Activated naive CD8-positive, alpha-beta T cell treated with anti-CD3 and anti-CD28 coated beads, Interleukin-2, amount 10 ng/mL, durations not matched to agents 7 days and 5 days (primary cell): Measurements from ENCODE around the gene MTG2. TPM values are rescaled to one million over a fixed set of nuclear protein-coding genes. Genes with fewer than 3 reads are reported as not detected.

Source experiments
- ATAC-seq: fragments of 150-1000 bp; cut with Tn5 transposase; one replicate; pipeline ENCODE4 v1.10.0; 2021; ENCODE audit warnings: low read depth, moderate library complexity
- POLR2A ChIA-PET: fragments of 350-600 bp; sonication (Branson Sonifier 250); formaldehyde crosslinking; loops from one replicate; lab custom pipeline; 2021; ENCODE audit warnings: antibody characterized with exemption; lab: Charles Lee
- DNase-seq: peaks from one replicate; pipeline ENCODE4 v3.0.0; 2021
- H3K27ac Mint-ChIP-seq: one replicate; pipeline ENCODE4 v1.8.0; 2022; ENCODE audit warnings: mild to moderate bottlenecking, mixed read lengths
- H3K27me3 Mint-ChIP-seq: one replicate; pipeline ENCODE4 v1.8.0; 2022; ENCODE audit warnings: mild to moderate bottlenecking, moderate library complexity, mixed read lengths
- H3K36me3 Mint-ChIP-seq: one replicate; pipeline ENCODE4 v1.8.0; 2021; ENCODE audit warnings: mild to moderate bottlenecking, mixed read lengths
- H3K4me1 Mint-ChIP-seq: one replicate; pipeline ENCODE4 v1.8.0; 2021; ENCODE audit warnings: mixed read lengths
- H3K4me3 Mint-ChIP-seq: one replicate; pipeline ENCODE4 v1.8.0; 2022; ENCODE audit warnings: mild to moderate bottlenecking, moderate library complexity, mixed read lengths
- H3K9me3 Mint-ChIP-seq: one replicate; pipeline ENCODE4 v1.8.0; 2021; ENCODE audit warnings: mixed read lengths
- total RNA-seq, 2 experiments: library from RNA; stranded (reverse); gene quantifications; one replicate each; pipeline ENCODE4 v1.2.3, GENCODE V29; 2021

The MTG2 gene
- total RNA-seq, 2 experiments from 2014 or later: 34.9 to 39.5 TPM

DNA sequence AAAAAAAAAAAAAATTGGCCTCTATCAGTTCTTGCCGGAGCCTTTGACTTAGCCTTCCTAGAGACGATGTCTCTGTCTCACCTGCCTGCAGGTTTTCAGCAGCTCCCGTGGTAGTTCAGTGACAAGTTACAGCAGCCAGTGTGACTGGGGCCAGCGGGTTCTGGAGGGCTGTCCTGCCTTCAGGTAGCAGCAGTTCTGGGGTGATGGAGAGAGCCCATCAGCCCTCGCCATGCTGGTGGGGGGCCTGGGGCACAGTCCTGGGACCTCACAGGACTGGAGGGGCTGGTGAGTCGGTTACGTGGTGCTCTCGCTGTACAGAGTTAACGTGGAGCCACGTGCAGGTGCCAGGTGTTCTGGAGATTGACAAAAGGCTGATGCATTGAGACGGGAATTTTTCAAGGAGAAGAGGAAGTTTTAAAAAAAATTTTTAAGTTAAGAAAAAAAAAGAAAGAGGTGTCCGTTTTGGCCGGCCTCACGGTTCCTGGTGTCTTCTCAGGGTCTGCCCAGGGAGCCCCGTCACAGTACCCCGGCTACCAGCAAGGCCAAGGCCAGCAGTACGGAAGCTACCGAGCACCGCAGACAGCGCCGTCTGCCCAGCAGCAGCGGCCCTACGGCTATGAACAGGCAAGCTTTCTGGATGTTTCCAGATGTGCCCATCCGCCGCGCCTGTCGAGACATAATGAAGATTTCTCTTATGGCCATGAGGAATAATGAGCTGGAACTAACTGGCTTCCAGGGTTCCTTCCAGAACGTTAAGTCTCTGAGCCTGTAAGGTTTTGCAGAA, 8.6 kb upstream of the MTG2 start:
- POLR2A ChIA-PET: no interaction called here
- Mint-ChIP-seq H3K36me3 (no peaks in the 10 kb centered on the region), H3K27me3 (no peaks in the 10 kb centered on the region), H3K27ac (no peak overlapping the region), H3K4me1 (no peaks in the 10 kb centered on the region), H3K4me3 (no peak overlapping the region), H3K9me3 (no peaks in the 10 kb centered on the region)
- no peak for ATAC-seq
- DNase-seq: no peak

- Mint-ChIP-seq H3K9me3 (no peaks in the 10 kb centered on the region), H3K36me3 (no peaks in the 10 kb centered on the region), H3K27me3 (no peaks in the 10 kb centered on the region), H3K4me3 (no peak overlapping the region), H3K27ac (no peak overlapping the region), H3K4me1 (no peaks in the 10 kb centered on the region)
- DNase-seq (no peak), ATAC-seq (no peak)
- POLR2A ChIA-PET: no interaction called here
Observed at GRCh38 chr20:62174870-62175624, 7.8 kb upstream of the MTG2 start.

GRCh38 chr20:62175711-62176110, 7.1 kb upstream of the MTG2 start:
- Mint-ChIP-seq H3K27me3 (no peaks in the 10 kb centered on the region), H3K36me3 (no peaks in the 10 kb centered on the region), H3K9me3 (no peaks in the 10 kb centered on the region), H3K4me1 (no peaks in the 10 kb centered on the region), H3K4me3 (no peak overlapping the region), H3K27ac (no peak overlapping the region)
- POLR2A ChIA-PET: no interaction called here
- no peak for DNase-seq
- no peak for ATAC-seq

DNA sequence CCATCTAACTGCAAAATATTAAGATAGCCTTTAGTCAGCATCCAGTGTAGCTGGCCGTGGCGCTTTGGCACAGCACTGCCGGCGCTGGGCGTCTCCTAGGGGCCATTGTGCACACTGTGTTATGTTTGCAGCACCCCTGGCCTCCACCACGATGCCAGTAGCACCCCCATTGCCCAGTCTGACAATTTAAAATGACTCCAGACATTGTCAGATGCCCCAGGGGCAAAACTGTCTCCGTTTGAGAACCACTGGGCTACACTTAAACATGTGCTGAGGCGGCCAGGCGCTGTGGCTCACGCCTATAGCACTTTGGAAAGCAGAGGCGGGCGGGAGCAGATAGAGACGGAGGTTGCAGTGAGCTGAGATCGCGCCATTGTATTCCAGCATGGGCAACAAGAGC, 6.0 kb upstream of the MTG2 start:
- DNase-seq: no peak
- no peak overlapping the region for H3K27ac Mint-ChIP-seq
- no peaks in the 10 kb centered on the region for H3K9me3 Mint-ChIP-seq
- no peak for ATAC-seq
- peaks cover 3% of the 10 kb centered on the region for H3K4me1 Mint-ChIP-seq
- POLR2A ChIA-PET: no interaction called here
- H3K4me3 Mint-ChIP-seq: no peak overlapping the region
- H3K27me3 Mint-ChIP-seq: no peaks in the 10 kb centered on the region
- H3K36me3 Mint-ChIP-seq: no peaks in the 10 kb centered on the region

- no peak overlapping the region for H3K4me3 Mint-ChIP-seq
- no peak overlapping the region for H3K27ac Mint-ChIP-seq
- no peaks in the 10 kb centered on the region for H3K27me3 Mint-ChIP-seq
- DNase-seq: no peak
- no peak for ATAC-seq
- POLR2A ChIA-PET: no interaction called here
- no peaks in the 10 kb centered on the region for H3K36me3 Mint-ChIP-seq
- no peaks in the 10 kb centered on the region for H3K9me3 Mint-ChIP-seq
- H3K4me1 Mint-ChIP-seq: peaks cover 7% of the 10 kb centered on the region
Observed at GRCh38 chr20:62177307-62177706, 5.5 kb upstream of the MTG2 start.

- Mint-ChIP-seq H3K27me3 (no peaks in the 10 kb centered on the region), H3K4me1 (peaks cover 11% of the 10 kb centered on the region), H3K27ac (no peak overlapping the region), H3K36me3 (no peaks in the 10 kb centered on the region), H3K4me3 (no peak overlapping the region), H3K9me3 (no peaks in the 10 kb centered on the region)
- POLR2A ChIA-PET: no interaction called here
- no peak for DNase-seq
- no peak for ATAC-seq
Observed at GRCh38 chr20:62178316-62179161, 4.3 kb upstream of the MTG2 start.

DNA sequence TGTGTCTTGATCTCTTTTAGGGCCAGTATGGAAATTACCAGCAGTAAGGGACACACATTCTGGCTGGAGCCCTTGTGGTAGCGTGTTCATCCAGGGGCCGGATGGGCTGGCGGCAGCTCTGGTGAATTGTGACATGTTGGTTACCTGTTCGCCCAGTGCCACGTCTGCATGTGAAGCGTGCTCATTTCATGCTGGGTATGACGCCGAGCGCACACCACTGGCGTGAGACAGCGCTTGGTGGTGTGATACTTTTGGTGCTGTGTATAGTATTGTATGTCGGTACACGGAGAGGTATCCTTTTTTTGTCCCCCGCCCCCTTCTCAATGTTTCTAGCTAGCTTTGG, 3.7 kb upstream of the MTG2 start:
- DNase-seq: no peak
- no peaks in the 10 kb centered on the region for H3K36me3 Mint-ChIP-seq
- H3K4me1 Mint-ChIP-seq: peaks cover 15% of the 10 kb centered on the region
- no peak overlapping the region for H3K4me3 Mint-ChIP-seq
- no peaks in the 10 kb centered on the region for H3K27me3 Mint-ChIP-seq
- POLR2A ChIA-PET: no interaction called here
- no peak overlapping the region for H3K27ac Mint-ChIP-seq
- no peaks in the 10 kb centered on the region for H3K9me3 Mint-ChIP-seq
- ATAC-seq: no peak

DNA sequence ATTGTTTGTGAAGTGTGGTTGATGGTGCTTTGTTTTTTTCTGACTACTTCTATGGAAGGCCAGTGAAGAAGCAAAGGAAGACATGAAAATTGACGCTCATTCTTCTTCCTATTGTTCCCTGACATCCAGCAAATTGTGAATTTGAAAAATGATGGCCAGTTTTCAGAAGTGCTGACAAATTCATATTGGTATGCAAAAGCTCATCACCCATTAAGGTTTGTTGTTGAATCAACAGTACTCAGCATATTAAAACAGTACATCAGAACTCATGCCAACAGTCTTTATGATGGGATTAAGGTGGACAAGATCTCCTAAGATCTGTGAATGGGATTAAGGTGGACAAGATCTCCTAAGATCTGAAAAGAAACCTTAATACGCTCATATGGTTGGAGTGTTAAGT, 1.0 kb upstream of the MTG2 start:
- H3K36me3 Mint-ChIP-seq: peaks cover 1% of the 10 kb centered on the region
- ATAC-seq: no peak
- H3K4me3 Mint-ChIP-seq: peak overlapping the region; percentile 94
- peaks cover 21% of the 10 kb centered on the region for H3K4me1 Mint-ChIP-seq
- POLR2A ChIA-PET: interaction anchor here (0.8 to 1.2 kb wide), 2 partner anchors 39 to 205 kb away, joined by 3 read pairs; partner anchors contain the start of genes PSMA7, RPS21 and SS18L1
- peak overlapping the region; percentile 96 for H3K27ac Mint-ChIP-seq
- H3K9me3 Mint-ChIP-seq: no peaks in the 10 kb centered on the region
- no peak for DNase-seq
- H3K27me3 Mint-ChIP-seq: no peaks in the 10 kb centered on the region

- Mint-ChIP-seq H3K4me1 (peaks cover 28% of the 10 kb centered on the region), H3K36me3 (peaks cover 1% of the 10 kb centered on the region), H3K27ac (peak overlapping the region; percentile 96), H3K4me3 (peak overlapping the region; percentile 94), H3K27me3 (no peaks in the 10 kb centered on the region), H3K9me3 (no peaks in the 10 kb centered on the region)
- POLR2A ChIA-PET: interaction anchor here (1.3 kb wide), 1 partner anchor 117 kb away, joined by 6 read pairs; the partner anchor contains the start of gene TAF4
- DNase-seq (no peak), ATAC-seq (no peak)
Observed at GRCh38 chr20:62183426-62184142, 756 bp downstream of the MTG2 start.

GRCh38 chr20:62186096-62186426, 3.2 kb downstream of the MTG2 start:
- Mint-ChIP-seq H3K4me3 (no peak overlapping the region), H3K36me3 (peaks cover 5% of the 10 kb centered on the region), H3K27me3 (no peaks in the 10 kb centered on the region), H3K4me1 (peaks cover 31% of the 10 kb centered on the region), H3K9me3 (no peaks in the 10 kb centered on the region), H3K27ac (no peak overlapping the region)
- ATAC-seq: no peak
- DNase-seq: no peak
- POLR2A ChIA-PET: no interaction called here

- Mint-ChIP-seq H3K4me3 (no peak overlapping the region), H3K27ac (no peak overlapping the region), H3K4me1 (peaks cover 25% of the 10 kb centered on the region), H3K9me3 (no peaks in the 10 kb centered on the region), H3K36me3 (peaks cover 5% of the 10 kb centered on the region), H3K27me3 (no peaks in the 10 kb centered on the region)
- POLR2A ChIA-PET: no interaction called here
- ATAC-seq (no peak), DNase-seq (no peak)
Observed at GRCh38 chr20:62186887-62187866, 4.3 kb downstream of the MTG2 start.
